ENCODE results near the gene C6orf52.
A peak's percentile ranks its signal among the peaks of the same experiment; 100 is the strongest.
"Not testable (repeated sequence)": the region's sequence is repeated elsewhere in the genome, so short reads cannot be mapped to it uniquely, and the experiment has no call there.

C6orf52 gene

DNA sequence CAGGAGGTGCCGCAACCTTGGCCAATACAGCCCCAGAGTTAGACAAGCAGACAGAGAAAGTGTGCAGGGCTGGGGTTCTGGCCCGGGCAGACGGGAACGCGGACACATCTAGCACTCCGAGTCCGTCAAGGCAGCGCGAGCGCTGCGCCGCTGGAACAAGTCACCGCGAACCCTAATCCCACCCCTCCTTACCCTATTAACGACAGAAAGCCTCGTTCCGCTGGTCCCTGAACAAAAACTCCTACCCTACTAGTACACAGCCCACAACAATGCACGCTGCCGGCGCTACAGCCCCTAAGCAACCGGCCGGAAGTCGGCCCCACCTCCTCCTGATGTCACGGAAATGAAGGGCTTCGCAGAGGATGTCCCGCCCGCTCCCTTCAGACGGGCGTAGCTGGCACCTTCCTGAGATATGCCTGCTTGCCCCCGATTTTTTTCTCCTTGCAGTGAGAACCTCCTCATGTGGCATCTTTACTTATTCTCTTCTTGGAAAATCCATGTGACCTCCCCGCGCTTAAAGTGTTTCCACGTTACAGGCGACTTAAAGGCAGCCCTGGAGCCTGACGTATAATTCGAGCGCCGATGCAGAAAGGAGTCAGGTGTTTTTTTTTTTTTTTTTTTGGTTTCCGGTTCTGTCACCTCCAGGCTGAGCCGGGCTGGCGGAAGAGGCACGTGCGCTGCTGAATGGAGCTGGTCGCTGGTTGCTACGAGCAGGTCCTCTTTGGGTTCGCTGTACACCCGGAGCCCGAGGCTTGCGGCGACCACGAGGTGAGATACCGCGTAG, at the start of gene C6orf52, which contains the start of gene PAK1IP1 (continued):
- TF ChIP-seq, protein P1, sequence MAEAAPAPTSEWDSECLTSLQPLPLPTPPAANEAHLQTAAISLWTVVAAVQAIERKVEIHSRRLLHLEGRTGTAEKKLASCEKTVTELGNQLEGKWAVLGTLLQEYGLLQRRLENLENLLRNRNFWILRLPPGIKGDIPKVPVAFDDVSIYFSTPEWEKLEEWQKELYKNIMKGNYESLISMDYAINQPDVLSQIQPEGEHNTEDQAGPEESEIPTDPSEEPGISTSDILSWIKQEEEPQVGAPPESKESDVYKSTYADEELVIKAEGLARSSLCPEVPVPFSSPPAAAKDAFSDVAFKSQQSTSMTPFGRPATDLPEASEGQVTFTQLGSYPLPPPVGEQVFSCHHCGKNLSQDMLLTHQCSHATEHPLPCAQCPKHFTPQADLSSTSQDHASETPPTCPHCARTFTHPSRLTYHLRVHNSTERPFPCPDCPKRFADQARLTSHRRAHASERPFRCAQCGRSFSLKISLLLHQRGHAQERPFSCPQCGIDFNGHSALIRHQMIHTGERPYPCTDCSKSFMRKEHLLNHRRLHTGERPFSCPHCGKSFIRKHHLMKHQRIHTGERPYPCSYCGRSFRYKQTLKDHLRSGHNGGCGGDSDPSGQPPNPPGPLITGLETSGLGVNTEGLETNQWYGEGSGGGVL (tag by site-specific recombination; IDR thresholded peaks at IDR 0.05), result no peak
- TF ChIP-seq ZNF585B (tag by site-specific recombination; IDR thresholded peaks at IDR 0.05), result no peak
- TF ChIP-seq TRIM28 (IDR thresholded peaks at IDR 0.05; ENCODE audit: borderline replicate concordance, low read length), result peak; percentile 64; the same call in 1 of the 2 replicates

- no peaks in the 10 kb centered on the region; a peak in 1 of 3 replicates for H3K36me3 ChIP-seq (ENCODE audit: control insufficient read depth in 2 of 2, insufficient read depth in 1 of 2, low read length in 2 of 2)
- no peaks in the 10 kb centered on the region for H3K9me3 ChIP-seq (ENCODE audit: control insufficient read depth, insufficient read depth, low read depth, low read length)
- no peak overlapping the region for H3K27ac ChIP-seq (ENCODE audit: extremely low read depth, low read depth, low read length)
- peaks cover 5% of the 10 kb centered on the region; the same call in 1 of the 2 replicates for H3K4me1 ChIP-seq (ENCODE audit: control insufficient read depth, insufficient read depth, low read length)
- no peak overlapping the region for H3K4me3 ChIP-seq (ENCODE audit: low read depth, low read length)
- CTCF ChIA-PET, result interaction anchor here (0.8 kb wide), 1 partner anchor 20 kb away, joined by 4 read pairs; no protein-coding TSS in a partner anchor
- TF ChIP-seq ZBTB17 (tag by site-specific recombination; IDR thresholded peaks at IDR 0.05) (no peak), REST (tag by site-specific recombination; IDR thresholded peaks at IDR 0.05) (peak; percentile 97)
- POLR2A ChIA-PET, result interaction anchor here (0.8 to 0.9 kb wide), 2 partner anchors 21 to 223 kb away, joined by 4 read pairs; partner anchors contain the start of gene TMEM14C
These were observed 49.1 kb upstream of the C6orf52 start for GRCh38 chr6:10743515-10743914.

GRCh38 chr6:10742251-10742650, 47.8 kb upstream of the C6orf52 start:
- H3K4me1 ChIP-seq (ENCODE audit: control insufficient read depth, insufficient read depth, low read length), result peaks cover 5% of the 10 kb centered on the region; the same call in 1 of the 2 replicates
- no peaks in the 10 kb centered on the region; a peak in 1 of 3 replicates for H3K36me3 ChIP-seq (ENCODE audit: control insufficient read depth in 2 of 2, insufficient read depth in 1 of 2, low read length in 2 of 2)
- ChIA-PET CTCF (interaction anchor here (0.6 to 1.2 kb wide), 2 partner anchors 7 to 264 kb away, joined by 3 to 5 read pairs; no protein-coding TSS in a partner anchor), POLR2A (interaction anchor here (1.2 to 2.5 kb wide), 4 partner anchors 9 to 19 kb away, joined by 3 to 10 read pairs (median 4); partner anchors contain the start of gene TMEM14C)
- no peak overlapping the region for H3K27ac ChIP-seq (ENCODE audit: extremely low read depth, low read depth, low read length)
- no peak overlapping the region for H3K4me3 ChIP-seq (ENCODE audit: low read depth, low read length)
- no peak for TF ChIP-seq ZNF354C (tag by site-specific recombination; IDR thresholded peaks at IDR 0.05; ENCODE audit: borderline replicate concordance, low read depth)
- TF ChIP-seq ELK4 (IDR thresholded peaks at IDR 0.05; ENCODE audit: borderline replicate concordance, low read depth, low read length), result no peak
- TF ChIP-seq, protein P2, sequence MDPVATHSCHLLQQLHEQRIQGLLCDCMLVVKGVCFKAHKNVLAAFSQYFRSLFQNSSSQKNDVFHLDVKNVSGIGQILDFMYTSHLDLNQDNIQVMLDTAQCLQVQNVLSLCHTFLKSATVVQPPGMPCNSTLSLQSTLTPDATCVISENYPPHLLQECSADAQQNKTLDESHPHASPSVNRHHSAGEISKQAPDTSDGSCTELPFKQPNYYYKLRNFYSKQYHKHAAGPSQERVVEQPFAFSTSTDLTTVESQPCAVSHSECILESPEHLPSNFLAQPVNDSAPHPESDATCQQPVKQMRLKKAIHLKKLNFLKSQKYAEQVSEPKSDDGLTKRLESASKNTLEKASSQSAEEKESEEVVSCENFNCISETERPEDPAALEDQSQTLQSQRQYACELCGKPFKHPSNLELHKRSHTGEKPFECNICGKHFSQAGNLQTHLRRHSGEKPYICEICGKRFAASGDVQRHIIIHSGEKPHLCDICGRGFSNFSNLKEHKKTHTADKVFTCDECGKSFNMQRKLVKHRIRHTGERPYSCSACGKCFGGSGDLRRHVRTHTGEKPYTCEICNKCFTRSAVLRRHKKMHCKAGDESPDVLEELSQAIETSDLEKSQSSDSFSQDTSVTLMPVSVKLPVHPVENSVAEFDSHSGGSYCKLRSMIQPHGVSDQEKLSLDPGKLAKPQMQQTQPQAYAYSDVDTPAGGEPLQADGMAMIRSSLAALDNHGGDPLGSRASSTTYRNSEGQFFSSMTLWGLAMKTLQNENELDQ (tag by site-specific recombination; IDR thresholded peaks at IDR 0.05; ENCODE audit: low read depth), result no peak
- no peak for TF ChIP-seq ZNF571 (tag by site-specific recombination; IDR thresholded peaks at IDR 0.05)
- TF ChIP-seq ZFP69B (tag by site-specific recombination; IDR thresholded peaks at IDR 0.05), result no peak
- no peak for TF ChIP-seq FEZF1 (tag by site-specific recombination; IDR thresholded peaks at IDR 0.05)
- TF ChIP-seq GLIS2 (tag by site-specific recombination; IDR thresholded peaks at IDR 0.05), result no peak
- no peaks in the 10 kb centered on the region for H3K9me3 ChIP-seq (ENCODE audit: control insufficient read depth, insufficient read depth, low read depth, low read length)

GRCh38 chr6:10741643-10742042, 47.2 kb upstream of the C6orf52 start:
- H3K4me3 ChIP-seq (ENCODE audit: low read depth, low read length); H3K4me1 ChIP-seq (ENCODE audit: control insufficient read depth, insufficient read depth, low read length); H3K36me3 ChIP-seq (ENCODE audit: control insufficient read depth in 2 of 2, insufficient read depth in 1 of 2, low read length in 2 of 2); H3K9me3 ChIP-seq (ENCODE audit: control insufficient read depth, insufficient read depth, low read depth, low read length); H3K27ac ChIP-seq (ENCODE audit: extremely low read depth, low read depth, low read length): not testable (repeated sequence)
- ChIA-PET CTCF (interaction anchor here (1.2 kb wide), 1 partner anchor 263 kb away, joined by 5 read pairs; no protein-coding TSS in a partner anchor), POLR2A (interaction anchor here (1.2 to 2.5 kb wide), 4 partner anchors 8 to 19 kb away, joined by 3 to 10 read pairs (median 4); partner anchors contain the start of gene TMEM14C)
